ENCODE measurements around the gene PRKCA.
"Not testable (repeated sequence)": the region's sequence is repeated elsewhere in the genome, so short reads cannot be mapped to it uniquely, and the experiment has no call there.

Gene PRKCA

DNA sequence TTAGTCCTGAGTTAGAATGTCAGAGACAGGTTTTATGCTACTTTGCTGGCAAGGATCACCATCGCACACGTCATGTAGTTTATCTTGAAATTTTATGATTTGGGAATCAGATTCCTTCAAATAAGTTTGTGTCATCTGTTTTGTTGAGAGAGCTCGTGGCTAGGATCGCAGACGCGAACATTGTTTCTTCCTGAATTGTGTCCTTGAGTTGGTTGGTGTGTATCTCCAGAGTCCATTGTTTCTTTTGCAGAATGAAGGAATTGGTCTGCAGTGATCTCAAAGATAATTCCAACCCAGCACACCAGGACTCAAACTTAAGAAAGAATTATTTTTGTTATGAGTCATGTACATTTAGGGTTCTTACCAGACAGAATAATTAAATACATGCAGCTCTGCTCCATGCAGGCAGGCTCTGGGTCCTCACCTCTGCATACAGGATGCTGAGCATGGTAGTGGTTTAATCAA lies 51.6 kb downstream of the PRKCA start:
- Histone ChIP-seq H3K9ac (ENCODE audit: low read length in 2 of 2) (no peak overlapping the region), H3K4me3 (ENCODE audit: low read length in 2 of 2) (no peak overlapping the region), H3K27me3 (ENCODE audit: control insufficient read depth in 1 of 2, insufficient read depth in 2 of 2, low read length in 2 of 2) (no peaks in the 10 kb centered on the region), H3K9me3 (ENCODE audit: control insufficient read depth in 2 of 2, low read length in 2 of 2) (no peaks in the 10 kb centered on the region), H3K36me3 (ENCODE audit: control insufficient read depth in 2 of 2, insufficient read depth in 2 of 2, low read length in 2 of 2) (no peaks in the 10 kb centered on the region), H3K4me1 (ENCODE audit: control insufficient read depth, insufficient read depth, low read length) (peaks cover 10% of the 10 kb centered on the region), H3K27ac (ENCODE audit: low read length) (no peak overlapping the region)

DNA sequence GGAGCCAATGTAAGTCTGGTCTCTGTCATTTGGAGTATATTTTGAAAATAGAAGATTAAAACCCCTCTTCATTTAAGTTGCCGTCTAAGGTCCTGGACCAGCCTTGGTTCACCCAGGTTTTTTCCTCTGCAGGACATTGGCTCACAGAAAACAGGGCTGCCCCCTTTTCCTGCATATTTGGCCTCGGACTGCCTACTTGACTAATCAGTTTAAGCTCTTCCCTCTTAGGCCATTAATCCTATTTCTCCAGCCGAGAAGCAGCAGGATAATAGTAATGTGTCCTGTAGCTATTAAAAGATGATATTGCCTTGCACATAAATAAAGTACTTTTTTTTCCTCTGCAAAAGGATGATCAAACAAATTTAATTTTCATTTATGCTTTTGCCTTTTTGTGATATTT lies 52.1 kb downstream of the PRKCA start:
- H3K9ac ChIP-seq (ENCODE audit: low read length in 2 of 2) = no peak overlapping the region
- no peak overlapping the region for H3K4me3 ChIP-seq (ENCODE audit: low read length in 2 of 2)
- H3K36me3 ChIP-seq (ENCODE audit: control insufficient read depth in 2 of 2, insufficient read depth in 2 of 2, low read length in 2 of 2) = no peaks in the 10 kb centered on the region
- no peaks in the 10 kb centered on the region for H3K9me3 ChIP-seq (ENCODE audit: control insufficient read depth in 2 of 2, low read length in 2 of 2)
- peaks cover 5% of the 10 kb centered on the region for H3K4me1 ChIP-seq (ENCODE audit: control insufficient read depth, insufficient read depth, low read length)
- H3K27ac ChIP-seq (ENCODE audit: low read length) = no peak overlapping the region
- H3K27me3 ChIP-seq (ENCODE audit: control insufficient read depth in 1 of 2, insufficient read depth in 2 of 2, low read length in 2 of 2) = no peaks in the 10 kb centered on the region

GRCh38 chr17:66354981-66355380 lies 52.6 kb downstream of the PRKCA start:
- H3K4me1 ChIP-seq (ENCODE audit: control insufficient read depth, insufficient read depth, low read length) = peaks cover under 1% of the 10 kb centered on the region
- no peak overlapping the region for H3K27ac ChIP-seq (ENCODE audit: low read length)
- H3K9me3 ChIP-seq (ENCODE audit: control insufficient read depth in 2 of 2, low read length in 2 of 2) = no peaks in the 10 kb centered on the region
- no peak overlapping the region for H3K4me3 ChIP-seq (ENCODE audit: low read length in 2 of 2)
- no peaks in the 10 kb centered on the region for H3K36me3 ChIP-seq (ENCODE audit: control insufficient read depth in 2 of 2, insufficient read depth in 2 of 2, low read length in 2 of 2)
- H3K27me3 ChIP-seq (ENCODE audit: control insufficient read depth in 1 of 2, insufficient read depth in 2 of 2, low read length in 2 of 2) = no peaks in the 10 kb centered on the region
- H3K9ac ChIP-seq (ENCODE audit: low read length in 2 of 2) = no peak overlapping the region

GRCh38 chr17:66355510-66355909 lies 53.1 kb downstream of the PRKCA start:
- Histone ChIP-seq H3K4me3 (ENCODE audit: low read length in 2 of 2) (no peak overlapping the region), H3K27me3 (ENCODE audit: control insufficient read depth in 1 of 2, insufficient read depth in 2 of 2, low read length in 2 of 2) (no peaks in the 10 kb centered on the region), H3K4me1 (ENCODE audit: control insufficient read depth, insufficient read depth, low read length) (peaks cover 5% of the 10 kb centered on the region), H3K9me3 (ENCODE audit: control insufficient read depth in 2 of 2, low read length in 2 of 2) (no peaks in the 10 kb centered on the region), H3K27ac (ENCODE audit: low read length) (no peak overlapping the region), H3K36me3 (ENCODE audit: control insufficient read depth in 2 of 2, insufficient read depth in 2 of 2, low read length in 2 of 2) (no peaks in the 10 kb centered on the region), H3K9ac (ENCODE audit: low read length in 2 of 2) (no peak overlapping the region)

GRCh38 chr17:66357037-66357436 lies 54.6 kb downstream of the PRKCA start:
- H3K9me3 ChIP-seq (ENCODE audit: control insufficient read depth in 2 of 2, low read length in 2 of 2) = no peaks in the 10 kb centered on the region
- H3K27me3 ChIP-seq (ENCODE audit: control insufficient read depth in 1 of 2, insufficient read depth in 2 of 2, low read length in 2 of 2) = no peaks in the 10 kb centered on the region
- no peak overlapping the region for H3K9ac ChIP-seq (ENCODE audit: low read length in 2 of 2)
- H3K4me1 ChIP-seq (ENCODE audit: control insufficient read depth, insufficient read depth, low read length) = peaks cover 6% of the 10 kb centered on the region
- H3K36me3 ChIP-seq (ENCODE audit: control insufficient read depth in 2 of 2, insufficient read depth in 2 of 2, low read length in 2 of 2) = no peaks in the 10 kb centered on the region
- no peak overlapping the region for H3K27ac ChIP-seq (ENCODE audit: low read length)
- no peak overlapping the region for H3K4me3 ChIP-seq (ENCODE audit: low read length in 2 of 2)

DNA sequence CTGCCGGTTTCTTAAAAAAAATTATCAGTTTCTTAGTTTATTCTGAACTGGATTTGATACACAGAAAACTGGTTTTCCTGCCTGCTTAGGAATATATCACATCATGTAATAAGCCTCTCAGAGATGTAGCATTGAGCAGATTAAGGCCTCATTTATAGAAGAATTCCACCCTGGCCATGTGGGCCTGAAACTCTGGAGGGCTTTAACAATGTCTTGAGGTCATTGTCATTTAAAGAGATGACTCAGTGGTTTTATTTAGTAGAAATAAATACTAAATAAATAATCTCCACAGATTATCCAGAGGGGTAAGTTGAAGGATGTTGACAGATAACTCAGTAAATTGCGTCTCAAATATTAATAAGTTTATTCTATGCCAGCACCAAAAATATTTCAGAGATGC lies 56.9 kb downstream of the PRKCA start:
- no peak overlapping the region for H3K27ac ChIP-seq (ENCODE audit: low read length)
- H3K4me1 ChIP-seq (ENCODE audit: control insufficient read depth, insufficient read depth, low read length) = peaks cover 6% of the 10 kb centered on the region
- no peak overlapping the region for H3K4me3 ChIP-seq (ENCODE audit: low read length in 2 of 2)
- H3K9ac ChIP-seq (ENCODE audit: low read length in 2 of 2) = no peak overlapping the region
- no peaks in the 10 kb centered on the region for H3K9me3 ChIP-seq (ENCODE audit: control insufficient read depth in 2 of 2, low read length in 2 of 2)
- no peaks in the 10 kb centered on the region for H3K36me3 ChIP-seq (ENCODE audit: control insufficient read depth in 2 of 2, insufficient read depth in 2 of 2, low read length in 2 of 2)
- H3K27me3 ChIP-seq (ENCODE audit: control insufficient read depth in 1 of 2, insufficient read depth in 2 of 2, low read length in 2 of 2) = no peaks in the 10 kb centered on the region

DNA sequence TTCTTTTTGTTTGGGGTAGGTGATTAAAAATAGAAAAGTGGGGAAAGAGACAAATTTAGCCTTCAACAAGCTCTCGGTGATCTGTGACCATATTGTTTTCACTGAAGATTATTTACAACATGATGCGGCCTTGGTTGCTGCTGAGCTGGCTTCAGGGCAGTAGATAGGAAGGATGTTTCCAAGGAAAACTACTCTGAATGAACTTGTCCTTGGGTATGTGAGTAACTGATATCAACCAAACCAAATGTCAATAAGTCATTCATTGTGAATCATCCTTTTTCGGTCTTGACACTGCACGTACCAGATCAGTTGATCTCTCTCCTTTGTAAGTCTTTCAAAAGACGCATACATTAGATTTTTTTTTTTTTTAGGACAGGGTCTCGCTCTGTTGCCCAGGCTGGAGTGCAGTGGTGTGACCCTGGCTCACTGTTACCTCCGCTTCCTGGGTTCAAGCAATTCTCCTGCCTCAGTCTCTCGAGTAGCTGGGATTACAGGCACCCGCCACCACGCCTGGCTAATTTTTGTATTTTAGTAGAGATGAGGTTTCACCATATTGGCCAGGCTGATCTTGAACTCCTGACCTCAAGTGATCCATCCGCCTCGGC lies 58.6 kb downstream of the PRKCA start:
- not testable (repeated sequence) for H3K27me3 ChIP-seq (ENCODE audit: control insufficient read depth in 1 of 2, insufficient read depth in 2 of 2, low read length in 2 of 2); H3K27ac ChIP-seq (ENCODE audit: low read length); H3K9ac ChIP-seq (ENCODE audit: low read length in 2 of 2); H3K9me3 ChIP-seq (ENCODE audit: control insufficient read depth in 2 of 2, low read length in 2 of 2); H3K4me3 ChIP-seq (ENCODE audit: low read length in 2 of 2); H3K4me1 ChIP-seq (ENCODE audit: control insufficient read depth, insufficient read depth, low read length); H3K36me3 ChIP-seq (ENCODE audit: control insufficient read depth in 2 of 2, insufficient read depth in 2 of 2, low read length in 2 of 2)

DNA sequence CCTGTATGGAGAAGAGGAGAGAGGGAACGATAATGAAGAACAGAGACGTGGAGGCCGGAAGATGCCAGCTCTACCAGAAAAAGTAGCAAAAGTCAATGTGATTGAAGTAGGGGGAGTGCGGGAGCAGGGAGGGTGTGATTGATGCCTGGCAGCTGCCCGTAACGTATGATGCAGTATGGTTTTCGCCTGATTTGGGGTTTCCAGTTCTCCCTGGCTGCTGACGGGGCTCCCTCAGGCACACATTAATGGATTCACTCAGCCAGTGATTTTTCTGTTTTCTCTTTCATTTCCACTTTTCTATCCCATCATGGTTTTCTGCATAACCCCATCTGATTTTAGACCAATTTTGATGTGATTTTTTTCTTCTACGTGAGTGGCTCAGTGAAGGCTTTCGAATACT lies 62.1 kb downstream of the PRKCA start:
- no peak overlapping the region for H3K27ac ChIP-seq (ENCODE audit: low read length)
- H3K9me3 ChIP-seq (ENCODE audit: control insufficient read depth in 2 of 2, low read length in 2 of 2) = no peaks in the 10 kb centered on the region
- H3K27me3 ChIP-seq (ENCODE audit: control insufficient read depth in 1 of 2, insufficient read depth in 2 of 2, low read length in 2 of 2) = no peaks in the 10 kb centered on the region
- H3K4me1 ChIP-seq (ENCODE audit: control insufficient read depth, insufficient read depth, low read length) = peaks cover 6% of the 10 kb centered on the region
- no peak overlapping the region for H3K4me3 ChIP-seq (ENCODE audit: low read length in 2 of 2)
- no peaks in the 10 kb centered on the region for H3K36me3 ChIP-seq (ENCODE audit: control insufficient read depth in 2 of 2, insufficient read depth in 2 of 2, low read length in 2 of 2)
- H3K9ac ChIP-seq (ENCODE audit: low read length in 2 of 2) = no peak overlapping the region

DNA sequence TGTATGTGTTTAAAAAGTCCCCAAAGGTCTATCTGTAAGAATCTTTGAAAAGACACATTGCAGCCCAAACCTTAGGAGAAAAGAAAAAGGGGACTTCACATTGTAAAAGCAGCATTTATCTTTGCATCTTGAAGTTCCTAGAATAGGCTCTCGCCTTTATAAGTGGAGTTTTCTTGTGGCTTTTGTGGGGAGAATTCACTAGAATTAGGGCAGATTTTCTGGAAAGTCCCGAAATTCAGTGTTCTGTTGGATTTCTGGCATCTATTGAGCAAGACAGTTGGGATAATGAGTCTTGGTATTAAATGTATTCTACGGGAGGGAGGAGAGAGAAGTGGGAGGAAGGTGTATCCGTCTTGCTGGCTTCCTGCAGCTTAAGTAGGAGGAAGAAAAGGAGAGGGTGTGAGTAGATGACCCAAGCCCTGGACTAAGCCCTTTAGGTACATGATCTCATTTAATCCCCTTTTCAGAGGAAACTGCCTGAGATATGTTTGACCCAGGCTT lies 62.6 kb downstream of the PRKCA start:
- Histone ChIP-seq H3K36me3 (ENCODE audit: control insufficient read depth in 2 of 2, insufficient read depth in 2 of 2, low read length in 2 of 2) (no peaks in the 10 kb centered on the region), H3K4me1 (ENCODE audit: control insufficient read depth, insufficient read depth, low read length) (peaks cover 5% of the 10 kb centered on the region), H3K9me3 (ENCODE audit: control insufficient read depth in 2 of 2, low read length in 2 of 2) (no peaks in the 10 kb centered on the region), H3K4me3 (ENCODE audit: low read length in 2 of 2) (no peak overlapping the region), H3K9ac (ENCODE audit: low read length in 2 of 2) (no peak overlapping the region), H3K27ac (ENCODE audit: low read length) (no peak overlapping the region), H3K27me3 (ENCODE audit: control insufficient read depth in 1 of 2, insufficient read depth in 2 of 2, low read length in 2 of 2) (no peaks in the 10 kb centered on the region)

DNA sequence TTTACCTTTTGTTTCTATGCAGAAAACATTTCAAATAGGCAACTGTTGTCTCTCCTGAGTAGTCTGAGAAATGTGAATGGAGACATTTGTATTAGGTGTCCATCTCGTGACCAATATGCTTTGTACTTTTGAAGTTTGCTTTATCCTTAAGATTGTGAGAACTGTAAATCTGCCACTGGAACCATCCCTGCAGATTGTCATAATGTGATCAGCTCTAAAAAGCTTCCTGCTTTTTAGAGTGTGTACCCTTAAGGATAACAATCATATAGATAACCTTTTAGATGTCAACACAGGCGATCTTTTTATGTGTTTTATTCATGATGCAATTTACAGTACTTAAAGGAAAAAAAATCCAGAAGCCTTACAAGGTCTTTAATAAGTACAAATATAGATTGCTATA lies 63.5 kb downstream of the PRKCA start:
- Histone ChIP-seq H3K27me3 (ENCODE audit: control insufficient read depth in 1 of 2, insufficient read depth in 2 of 2, low read length in 2 of 2) (no peaks in the 10 kb centered on the region), H3K36me3 (ENCODE audit: control insufficient read depth in 2 of 2, insufficient read depth in 2 of 2, low read length in 2 of 2) (no peaks in the 10 kb centered on the region), H3K9me3 (ENCODE audit: control insufficient read depth in 2 of 2, low read length in 2 of 2) (no peaks in the 10 kb centered on the region), H3K27ac (ENCODE audit: low read length) (no peak overlapping the region), H3K4me3 (ENCODE audit: low read length in 2 of 2) (no peak overlapping the region), H3K4me1 (ENCODE audit: control insufficient read depth, insufficient read depth, low read length) (no peaks in the 10 kb centered on the region), H3K9ac (ENCODE audit: low read length in 2 of 2) (no peak overlapping the region)

GRCh38 chr17:66367107-66367506 lies 64.7 kb downstream of the PRKCA start:
- Histone ChIP-seq H3K36me3 (ENCODE audit: control insufficient read depth in 2 of 2, insufficient read depth in 2 of 2, low read length in 2 of 2) (no peaks in the 10 kb centered on the region), H3K4me3 (ENCODE audit: low read length in 2 of 2) (no peak overlapping the region), H3K4me1 (ENCODE audit: control insufficient read depth, insufficient read depth, low read length) (no peaks in the 10 kb centered on the region), H3K9ac (ENCODE audit: low read length in 2 of 2) (no peak overlapping the region), H3K27me3 (ENCODE audit: control insufficient read depth in 1 of 2, insufficient read depth in 2 of 2, low read length in 2 of 2) (no peaks in the 10 kb centered on the region), H3K9me3 (ENCODE audit: control insufficient read depth in 2 of 2, low read length in 2 of 2) (no peaks in the 10 kb centered on the region), H3K27ac (ENCODE audit: low read length) (no peak overlapping the region)
